ENCODE measurements around the gene ARL6IP1.

DNA sequence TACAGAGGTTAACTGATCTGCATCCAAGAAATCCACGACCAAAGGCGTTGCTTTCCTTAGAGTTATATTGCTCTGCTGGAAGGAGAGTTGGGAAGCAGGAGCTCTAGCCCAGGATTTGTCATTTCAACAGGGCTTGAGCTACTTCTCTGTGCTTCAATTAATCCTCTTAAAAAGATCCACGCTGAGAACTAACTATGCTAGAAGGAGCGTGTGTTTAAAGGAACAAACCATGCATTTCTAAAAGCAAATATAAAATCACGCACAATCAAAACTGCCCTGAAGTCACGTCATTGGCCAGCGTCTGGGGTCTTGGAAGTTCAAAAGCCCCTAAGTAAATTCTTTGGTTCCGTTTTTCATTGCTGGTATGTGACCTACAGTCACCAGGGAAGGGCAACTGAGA is 1.1 kb downstream of the ARL6IP1 start:
- no peak for TF ChIP-seq FEZF1 (tag by site-specific recombination; IDR thresholded peaks at IDR 0.05)
- TF ChIP-seq, protein P1, sequence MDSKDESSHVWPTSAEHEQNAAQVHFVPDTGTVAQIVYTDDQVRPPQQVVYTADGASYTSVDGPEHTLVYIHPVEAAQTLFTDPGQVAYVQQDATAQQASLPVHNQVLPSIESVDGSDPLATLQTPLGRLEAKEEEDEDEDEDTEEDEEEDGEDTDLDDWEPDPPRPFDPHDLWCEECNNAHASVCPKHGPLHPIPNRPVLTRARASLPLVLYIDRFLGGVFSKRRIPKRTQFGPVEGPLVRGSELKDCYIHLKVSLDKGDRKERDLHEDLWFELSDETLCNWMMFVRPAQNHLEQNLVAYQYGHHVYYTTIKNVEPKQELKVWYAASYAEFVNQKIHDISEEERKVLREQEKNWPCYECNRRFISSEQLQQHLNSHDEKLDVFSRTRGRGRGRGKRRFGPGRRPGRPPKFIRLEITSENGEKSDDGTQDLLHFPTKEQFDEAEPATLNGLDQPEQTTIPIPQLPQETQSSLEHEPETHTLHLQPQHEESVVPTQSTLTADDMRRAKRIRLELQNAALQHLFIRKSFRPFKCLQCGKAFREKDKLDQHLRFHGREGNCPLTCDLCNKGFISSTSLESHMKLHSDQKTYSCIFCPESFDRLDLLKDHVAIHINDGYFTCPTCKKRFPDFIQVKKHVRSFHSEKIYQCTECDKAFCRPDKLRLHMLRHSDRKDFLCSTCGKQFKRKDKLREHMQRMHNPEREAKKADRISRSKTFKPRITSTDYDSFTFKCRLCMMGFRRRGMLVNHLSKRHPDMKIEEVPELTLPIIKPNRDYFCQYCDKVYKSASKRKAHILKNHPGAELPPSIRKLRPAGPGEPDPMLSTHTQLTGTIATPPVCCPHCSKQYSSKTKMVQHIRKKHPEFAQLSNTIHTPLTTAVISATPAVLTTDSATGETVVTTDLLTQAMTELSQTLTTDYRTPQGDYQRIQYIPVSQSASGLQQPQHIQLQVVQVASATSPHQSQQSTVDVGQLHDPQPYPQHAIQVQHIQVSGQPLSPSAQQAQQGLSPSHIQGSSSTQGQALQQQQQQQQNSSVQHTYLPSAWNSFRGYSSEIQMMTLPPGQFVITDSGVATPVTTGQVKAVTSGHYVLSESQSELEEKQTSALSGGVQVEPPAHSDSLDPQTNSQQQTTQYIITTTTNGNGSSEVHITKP (tag by site-specific recombination; IDR thresholded peaks at IDR 0.05) = no peak
- TF ChIP-seq ZNF571 (tag by site-specific recombination; IDR thresholded peaks at IDR 0.05) = no peak
- TF ChIP-seq ZNF664 (tag by site-specific recombination; IDR thresholded peaks at IDR 0.05) = no peak
- TF ChIP-seq, protein P2, sequence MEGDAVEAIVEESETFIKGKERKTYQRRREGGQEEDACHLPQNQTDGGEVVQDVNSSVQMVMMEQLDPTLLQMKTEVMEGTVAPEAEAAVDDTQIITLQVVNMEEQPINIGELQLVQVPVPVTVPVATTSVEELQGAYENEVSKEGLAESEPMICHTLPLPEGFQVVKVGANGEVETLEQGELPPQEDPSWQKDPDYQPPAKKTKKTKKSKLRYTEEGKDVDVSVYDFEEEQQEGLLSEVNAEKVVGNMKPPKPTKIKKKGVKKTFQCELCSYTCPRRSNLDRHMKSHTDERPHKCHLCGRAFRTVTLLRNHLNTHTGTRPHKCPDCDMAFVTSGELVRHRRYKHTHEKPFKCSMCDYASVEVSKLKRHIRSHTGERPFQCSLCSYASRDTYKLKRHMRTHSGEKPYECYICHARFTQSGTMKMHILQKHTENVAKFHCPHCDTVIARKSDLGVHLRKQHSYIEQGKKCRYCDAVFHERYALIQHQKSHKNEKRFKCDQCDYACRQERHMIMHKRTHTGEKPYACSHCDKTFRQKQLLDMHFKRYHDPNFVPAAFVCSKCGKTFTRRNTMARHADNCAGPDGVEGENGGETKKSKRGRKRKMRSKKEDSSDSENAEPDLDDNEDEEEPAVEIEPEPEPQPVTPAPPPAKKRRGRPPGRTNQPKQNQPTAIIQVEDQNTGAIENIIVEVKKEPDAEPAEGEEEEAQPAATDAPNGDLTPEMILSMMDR (tag by site-specific recombination; IDR thresholded peaks at IDR 0.05) = no peak
- TF ChIP-seq MZF1 (tag by site-specific recombination; IDR thresholded peaks at IDR 0.05; ENCODE audit: borderline replicate concordance) = no peak
- TF ChIP-seq TCF7L2 (IDR thresholded peaks at IDR 0.05; ENCODE audit: borderline replicate concordance, low read depth, low read length) = no peak
